Heart right ventricle (tissue), 16 donors: Measurements from ENCODE around the gene CYBA. TPM values are rescaled to one million over a fixed set of nuclear protein-coding genes. Genes with fewer than 3 reads are reported as not detected.

Experiments
- ATAC-seq, 8 donors: fragments of 200-7000 bp; cut with Tn5 transposase; one replicate each; pipeline ENCODE4 v1.9.1; 2020; ENCODE audit warnings: mild to moderate bottlenecking in 8 of 8, moderate library complexity in 8 of 8, moderate number of reproducible peaks in 1 of 8
- DNase-seq, 2 donors: peaks; one replicate each; pipeline ENCODE4 v3.0.0-alpha.2; 2020
- H3K27ac ChIP-seq, 10 donors: fragments of 200-600 bp; sonication (generic) in 2 of 10; one replicate each; pipeline versions ENCODE4 v1.5.0 to v1.8.0; 2020 to 2022; ENCODE audit warnings: mild to moderate bottlenecking in 3 of 10
- H3K27me3 ChIP-seq, 7 donors: fragments of 200-600 bp; one replicate each; pipeline ENCODE4 v1.8.0; 2021 to 2022; ENCODE audit warnings: mild to moderate bottlenecking in 2 of 7
- H3K36me3 ChIP-seq, 9 donors: fragments of 200-600 bp; sonication (generic) in 1 of 9; one replicate each; pipeline versions ENCODE4 v1.5.0 to v1.8.0; 2020 to 2022; ENCODE audit warnings: mild to moderate bottlenecking in 2 of 9
- H3K4me1 ChIP-seq, 9 donors: fragments of 200-600 bp; sonication (generic) in 1 of 9; one replicate each; pipeline versions ENCODE4 v1.5.0 to v1.8.0; 2020 to 2022; ENCODE audit warnings: mild to moderate bottlenecking in 4 of 9
- H3K4me3 ChIP-seq, 10 donors: fragments of 200-600 bp; sonication (generic) in 2 of 10; one replicate each; pipeline versions ENCODE4 v1.5.0 to v1.8.0; 2020 to 2022; ENCODE audit warnings: mild to moderate bottlenecking in 7 of 10, moderate library complexity in 2 of 10
- H3K9me3 ChIP-seq, 11 donors: fragments of 200-600 bp in 10 of 11; sonication (generic) in 2 of 11; one replicate each; pipeline versions ENCODE4 v1.5.0 to v1.8.0; 2013 to 2022; ENCODE audit warnings: mild to moderate bottlenecking in 2 of 11, control low read depth in 1 of 11, moderate library complexity in 1 of 11
- CTCF ChIP-seq, 9 donors: fragments of 200-600 bp; sonication (generic) in 2 of 9; IDR thresholded peaks; one replicate each; pipeline versions ENCODE4 v1.5.0 to v1.8.0; 2021 to 2022; ENCODE audit warnings: antibody characterized with exemption in 9 of 9, mild to moderate bottlenecking in 5 of 9, moderate library complexity in 1 of 9
- WGBS, 2 donors: extraction: QIAGEN DNeasy Blood & Tissue Kit; methylation state at CpG; one replicate each; pipeline ENCODE4 v1.1.7; 2013; ENCODE audit warnings: inconsistent platforms in 1 of 2; 5-methylcytosine and 5-hydroxymethylcytosine counted together
- intact Hi-C, 10 donors: fragments of 100-400 bp; cut with DNase I; formaldehyde crosslinking; loops; one replicate each; pipeline versions ENCODE4 v1.11.1 to v1.14.2; 2022
- polyA plus RNA-seq, 2 donors: library from polyadenylated mRNA; stranded (reverse); fragments of 200-250 nt; gene quantifications; one replicate each; pipeline ENCODE4 v1.2.3, GENCODE V29; 2013
- total RNA-seq, 10 donors: library from RNA; stranded (reverse); fragmentation: NEBNext Ultra II Directional in 3 of 10; extraction: Animal tissue kit (Norgen Biotek cat#: 25700) in 3 of 10; gene quantifications; one replicate each; pipeline versions ENCODE4 v1.2.1 to v1.2.4, GENCODE V29; 2021 to 2023
- donor health status: Arrhythmogenic right ventricular cardiomyopathy.
- donor health status: ischemic (EF 13 %, LVEDD 7.1; RV severe dilation, severe dysfunction).
- donor health status: healthy with polysubstance abuse.
- donor health status: DM: no; HTN: yes; CAD: no.
- donor health status: DM: no; HTN: no; CAD: no.
- donor health status: ischemic (EF 25% LVEDD 6.9; RV normal size, moderate dysfunction).
- donor health status: ischemic (EF 25% LVEDD 5.7; RV mildly dilated, moderate dysfunction).
- donor health status: healthy.
- donor health status: DM: yes; HTN: yes; CAD: no.
- donor health status: Ischemic cardiomyopathy.
- donor health status: ischemic (EF 35%, LVEDD 5.7; RV mildly dilated, moderate dysfunction).
- donor health status: nonischemic (EF 11% LVEDD 7.7; RV severe dilation, severe dysfunction).
- donor health status: DM: yes; HTN: yes; CAD: no.
- donor health status: PGD.
- donor health status: ischemic (EF 29% LVEDD 5.4; RV normal size, mild dysfunction).
- donor health status: nonischemic (EF 23%, LVEDD 6.1; RV moderate dilation, normal function).

Gene CYBA
- total and polyA plus RNA-seq, 12 donors: 13.0 to 117 (median 33.6) TPM

- 84 to 87% methylated on average over 37 of the region's 37 CpGs for WGBS, 2 donors
- H3K27ac ChIP-seq: no peak overlapping the region
- intact Hi-C loops: no loop called here
- peaks cover 0 to 41% (median 28%) of the 10 kb centered on the region in 9 donors for H3K4me1 ChIP-seq
- peaks cover 0 to 64% (median 25%) of the 10 kb centered on the region in 9 donors for H3K36me3 ChIP-seq
- no peaks in the 10 kb centered on the region for H3K9me3 ChIP-seq
- peak in 7 of 9 donors; percentile 16 to 47 (median 34) for TF ChIP-seq CTCF (IDR thresholded peaks at IDR 0.05)
- DNase-seq (no peak), ATAC-seq (no peak)
- H3K27me3 ChIP-seq: no peaks in the 10 kb centered on the region
- H3K4me3 ChIP-seq: no peak overlapping the region
These were observed 47.2 kb upstream of the CYBA start for GRCh38 chr16:88697831-88698615.

GRCh38 chr16:88697116-88697830 is 46.4 kb upstream of the CYBA start:
- 88 to 89% methylated on average over 47 of the region's 47 CpGs for WGBS, 2 donors
- Histone ChIP-seq H3K27me3 (peaks cover 0 to 2% (median 0%) of the 10 kb centered on the region in 7 donors), H3K4me1 (peaks cover 0 to 41% (median 22%) of the 10 kb centered on the region in 9 donors), H3K9me3 (no peaks in the 10 kb centered on the region), H3K4me3 (no peak overlapping the region), H3K36me3 (peaks cover 0 to 58% (median 25%) of the 10 kb centered on the region in 9 donors), H3K27ac (no peak overlapping the region)
- DNase-seq (no peak), ATAC-seq (no peak)
- intact Hi-C loops: no loop called here
- no peak for TF ChIP-seq CTCF (IDR thresholded peaks at IDR 0.05)

GRCh38 chr16:88696441-88696840 is 45.6 kb upstream of the CYBA start:
- Histone ChIP-seq H3K27ac (no peak overlapping the region), H3K36me3 (peaks cover 0 to 54% (median 25%) of the 10 kb centered on the region in 9 donors), H3K4me1 (peaks cover 0 to 41% (median 15%) of the 10 kb centered on the region in 9 donors), H3K9me3 (no peaks in the 10 kb centered on the region), H3K4me3 (no peak overlapping the region), H3K27me3 (peaks cover 0 to 8% (median 0%) of the 10 kb centered on the region in 7 donors)
- intact Hi-C loops: no loop called here
- TF ChIP-seq CTCF (IDR thresholded peaks at IDR 0.05): no peak
- DNase-seq: no peak
- ATAC-seq: no peak
- WGBS, 2 donors: 85 to 86% methylated on average over 14 of the region's 14 CpGs

GRCh38 chr16:88695753-88696152 is 44.9 kb upstream of the CYBA start:
- Histone ChIP-seq H3K9me3 (no peaks in the 10 kb centered on the region), H3K4me3 (no peak overlapping the region), H3K27me3 (peaks cover 0 to 15% (median 2%) of the 10 kb centered on the region in 7 donors), H3K36me3 (peaks cover 0 to 54% (median 25%) of the 10 kb centered on the region in 9 donors), H3K27ac (no peak overlapping the region), H3K4me1 (peaks cover 0 to 38% (median 9%) of the 10 kb centered on the region in 9 donors)
- DNase-seq (no peak), ATAC-seq (no peak)
- TF ChIP-seq CTCF (IDR thresholded peaks at IDR 0.05): no peak
- WGBS, 2 donors: 92 to 94% methylated on average over 7 of the region's 7 CpGs
- intact Hi-C loops: no loop called here
